Measurements from ENCODE around the gene DIAPH3. TPM values are rescaled to one million over a fixed set of nuclear protein-coding genes. Genes with fewer than 3 reads are reported as not detected.

Gene DIAPH3
- total RNA-seq, 2 donors from 2014 or later = 0.27 to 2.4 TPM

GRCh38 chr13:59898066-59898465 is 265.7 kb downstream of the DIAPH3 start:
- no peak overlapping the region for H3K4me3 ChIP-seq
- intact Hi-C loops (cut with DNase I) = no loop called here
- no peak for DNase-seq (ENCODE audit: low spot score)
- H3K27me3 ChIP-seq (replicated peaks; ENCODE audit: insufficient read depth) = no peaks in the 10 kb centered on the region
- 80% methylated on average over 2 of the region's 2 CpGs for whole genome bisulfite sequencing
- TF ChIP-seq POLR2A (IDR thresholded peaks at IDR 0.05) (no peak), POLR2AphosphoS5 (IDR thresholded peaks at IDR 0.05) (no peak), CTCF (IDR thresholded peaks at IDR 0.05) (no peak)
- H3K9me3 ChIP-seq = no peaks in the 10 kb centered on the region
- H3K36me3 ChIP-seq = no peaks in the 10 kb centered on the region
- no peak overlapping the region for H3K27ac ChIP-seq
- H3K4me1 ChIP-seq (replicated peaks) = no peaks in the 10 kb centered on the region

- Histone ChIP-seq H3K9me3 (no peaks in the 10 kb centered on the region), H3K4me1 (replicated peaks) (no peaks in the 10 kb centered on the region), H3K27me3 (replicated peaks; ENCODE audit: insufficient read depth) (no peaks in the 10 kb centered on the region), H3K4me3 (no peak overlapping the region), H3K36me3 (no peaks in the 10 kb centered on the region), H3K27ac (no peak overlapping the region)
- TF ChIP-seq POLR2A (IDR thresholded peaks at IDR 0.05) (no peak), POLR2AphosphoS5 (IDR thresholded peaks at IDR 0.05) (no peak), CTCF (IDR thresholded peaks at IDR 0.05) (no peak)
- intact Hi-C loops (cut with DNase I) = no loop called here
- WGBS = 98% methylated on average over 1 of the region's 1 CpG
- DNase-seq (ENCODE audit: low spot score) = no peak
Measured at GRCh38 chr13:59893266-59893665, 270.5 kb downstream of the DIAPH3 start.

- intact Hi-C loops (cut with DNase I) = no loop called here
- no peak overlapping the region for H3K27ac ChIP-seq
- DNase-seq (ENCODE audit: low spot score) = no peak
- no peaks in the 10 kb centered on the region for H3K9me3 ChIP-seq
- no peaks in the 10 kb centered on the region for H3K36me3 ChIP-seq
- no peaks in the 10 kb centered on the region for H3K4me1 ChIP-seq (replicated peaks)
- no peak overlapping the region for H3K4me3 ChIP-seq
- no peaks in the 10 kb centered on the region for H3K27me3 ChIP-seq (replicated peaks; ENCODE audit: insufficient read depth)
- TF ChIP-seq CTCF (IDR thresholded peaks at IDR 0.05) (no peak), POLR2A (IDR thresholded peaks at IDR 0.05) (no peak), POLR2AphosphoS5 (IDR thresholded peaks at IDR 0.05) (no peak)
Measured at GRCh38 chr13:59891053-59891452, 272.7 kb downstream of the DIAPH3 start.

GRCh38 chr13:59890054-59890453 is 273.7 kb downstream of the DIAPH3 start:
- Histone ChIP-seq H3K36me3 (no peaks in the 10 kb centered on the region), H3K4me3 (no peak overlapping the region), H3K9me3 (no peaks in the 10 kb centered on the region), H3K27ac (no peak overlapping the region), H3K4me1 (replicated peaks) (no peaks in the 10 kb centered on the region), H3K27me3 (replicated peaks; ENCODE audit: insufficient read depth) (no peaks in the 10 kb centered on the region)
- 80% methylated on average over 1 of the region's 1 CpG for WGBS
- TF ChIP-seq POLR2AphosphoS5 (IDR thresholded peaks at IDR 0.05) (no peak), POLR2A (IDR thresholded peaks at IDR 0.05) (no peak), CTCF (IDR thresholded peaks at IDR 0.05) (no peak)
- DNase-seq (ENCODE audit: low spot score) = no peak
- intact Hi-C loops (cut with DNase I) = no loop called here

GRCh38 chr13:59888408-59888807 is 275.3 kb downstream of the DIAPH3 start:
- H3K27ac ChIP-seq = no peak overlapping the region
- H3K4me3 ChIP-seq = no peak overlapping the region
- WGBS = 96% methylated on average over 2 of the region's 2 CpGs
- intact Hi-C loops (cut with DNase I) = no loop called here
- TF ChIP-seq CTCF (IDR thresholded peaks at IDR 0.05) (no peak), POLR2A (IDR thresholded peaks at IDR 0.05) (no peak), POLR2AphosphoS5 (IDR thresholded peaks at IDR 0.05) (no peak)
- H3K36me3 ChIP-seq = no peaks in the 10 kb centered on the region
- no peaks in the 10 kb centered on the region for H3K9me3 ChIP-seq
- H3K27me3 ChIP-seq (replicated peaks; ENCODE audit: insufficient read depth) = no peaks in the 10 kb centered on the region
- no peak for DNase-seq (ENCODE audit: low spot score)
- no peaks in the 10 kb centered on the region for H3K4me1 ChIP-seq (replicated peaks)

Data from prostate gland (tissue), 2 donors.